GM18951 (cell line): ENCODE results near the gene CEP85.
A peak's percentile ranks its signal among the peaks of the same experiment; 100 is the strongest.

Source experiments
- POLR2A ChIP-seq: IDR thresholded peaks from 4 replicates; pipeline ENCODE4 v1.6.1; 2011; ENCODE audit warnings: mild to moderate bottlenecking; ENCODE audit not compliant: insufficient read length, insufficient read depth; ENCODE audit errors: extremely low read depth
- in situ Hi-C: fragments of 300-500 bp; cut with MboI; formaldehyde crosslinking; loops from one replicate; pipeline ENCODE4 v1.12.0; 2022; ENCODE audit warnings: low sequenced_read_pairs, mixed read lengths, inconsistent platforms; ENCODE audit not compliant: unreplicated experiment

Gene CEP85

DNA sequence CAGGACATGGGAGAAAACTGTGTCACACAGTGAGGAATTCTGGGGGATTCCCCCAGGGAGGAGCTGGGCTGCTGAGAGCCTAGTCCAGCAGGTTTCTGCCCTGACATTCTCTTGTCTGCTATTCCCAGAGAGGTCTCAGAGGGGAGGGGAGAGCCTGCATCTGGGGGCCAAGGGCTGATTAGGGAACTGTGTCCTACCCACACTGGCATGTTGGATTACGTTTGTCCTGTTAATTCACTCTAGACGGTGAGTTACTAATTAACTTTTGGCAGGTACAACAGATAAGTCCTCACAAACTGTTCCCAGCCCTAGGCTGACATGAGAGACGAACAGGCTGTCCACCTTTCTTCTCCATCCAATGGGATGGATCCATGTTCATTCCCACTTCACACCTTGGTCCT lies 43.3 kb downstream of the CEP85 start:
- TF ChIP-seq POLR2A: no peak
- in situ Hi-C loops: no loop called here

- in situ Hi-C loops: no loop called here
- TF ChIP-seq POLR2A: no peak
Measured at GRCh38 chr1:26277719-26278118, 43.7 kb downstream of the CEP85 start.

GRCh38 chr1:26278303-26278702 lies 44.3 kb downstream of the CEP85 start:
- TF ChIP-seq POLR2A: no peak
- in situ Hi-C loops: no loop called here

GRCh38 chr1:26278724-26279455 lies 44.9 kb downstream of the CEP85 start:
- in situ Hi-C loops: no loop called here
- TF ChIP-seq POLR2A: no peak

GRCh38 chr1:26279456-26280332 lies 45.7 kb downstream of the CEP85 start, which contains the start of gene SH3BGRL3:
Gene SH3BGRL3, plus strand, starts transcription at chr1:26280086. Its CDS starts 70 bp downstream, at chr1:26280156.
- in situ Hi-C loops: no loop called here
- peak; percentile 92 for TF ChIP-seq POLR2A

- TF ChIP-seq POLR2A: no peak
- in situ Hi-C loops: no loop called here
Measured at GRCh38 chr1:26280333-26281042, 46.5 kb downstream of the CEP85 start.

DNA sequence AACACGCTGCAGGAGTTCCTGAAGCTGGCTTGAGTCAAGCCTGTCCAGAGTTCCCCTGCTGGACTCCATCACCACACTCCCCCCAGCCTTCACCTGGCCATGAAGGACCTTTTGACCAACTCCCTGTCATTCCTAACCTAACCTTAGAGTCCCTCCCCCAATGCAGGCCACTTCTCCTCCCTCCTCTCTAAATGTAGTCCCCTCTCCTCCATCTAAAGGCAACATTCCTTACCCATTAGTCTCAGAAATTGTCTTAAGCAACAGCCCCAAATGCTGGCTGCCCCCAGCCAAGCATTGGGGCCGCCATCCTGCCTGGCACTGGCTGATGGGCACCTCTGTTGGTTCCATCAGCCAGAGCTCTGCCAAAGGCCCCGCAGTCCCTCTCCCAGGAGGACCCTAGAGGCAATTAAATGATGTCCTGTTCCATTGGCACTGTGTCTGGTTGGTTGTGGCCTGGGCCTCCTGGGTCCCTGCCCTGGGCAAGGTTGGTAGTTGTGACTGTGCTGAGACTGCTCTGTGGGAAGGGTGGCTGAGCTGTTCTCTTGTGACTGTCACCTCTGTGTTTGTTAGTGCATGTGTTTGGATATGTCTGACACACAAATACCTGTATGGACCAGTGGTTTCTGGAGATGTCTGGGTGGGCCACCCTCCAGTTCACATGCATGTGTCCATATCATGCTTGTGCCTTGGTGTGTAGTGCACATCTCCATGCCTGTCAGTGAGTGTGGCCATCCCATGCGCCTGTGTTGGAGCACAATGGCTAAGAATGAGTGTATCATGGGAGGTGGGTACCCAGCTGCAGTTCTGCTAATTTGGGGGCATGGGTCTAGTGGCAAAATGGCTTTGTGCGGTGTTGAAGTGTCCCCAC lies 47.3 kb downstream of the CEP85 start:
- in situ Hi-C loops: no loop called here

GRCh38 chr1:26281971-26282370 lies 48.0 kb downstream of the CEP85 start:
- in situ Hi-C loops: no loop called here
- no peak for TF ChIP-seq POLR2A

More for the DNA sequence above, 47.3 kb downstream of the CEP85 start:
- peak; percentile 19 for TF ChIP-seq POLR2A

DNA sequence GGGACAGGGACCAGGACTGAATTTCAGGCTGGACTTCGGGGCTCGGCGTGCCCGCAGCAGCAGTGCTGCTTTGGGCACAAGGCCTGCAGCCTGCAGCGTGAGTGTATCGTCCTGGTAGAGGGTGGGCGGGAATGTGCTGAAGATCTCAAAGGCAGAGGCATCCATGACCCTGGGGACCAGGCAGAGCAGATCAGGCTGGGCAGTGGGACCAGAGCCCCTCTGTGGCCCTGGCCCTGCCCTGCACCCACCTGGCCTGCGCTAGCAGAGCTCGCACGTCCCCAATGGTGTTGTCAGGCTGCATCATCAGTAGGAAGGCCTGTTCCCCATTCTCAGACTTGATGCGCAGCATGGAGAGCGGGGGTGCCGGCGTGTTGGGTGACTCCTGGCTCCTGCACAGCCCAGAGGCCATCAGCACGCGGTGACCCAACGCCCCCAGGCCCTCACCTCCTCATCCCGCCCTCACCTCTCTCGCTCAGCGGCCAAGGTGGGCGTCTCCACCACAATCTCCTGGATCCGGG lies 48.5 kb downstream of the CEP85 start:
- peak; percentile 11 for TF ChIP-seq POLR2A
- in situ Hi-C loops: no loop called here

DNA sequence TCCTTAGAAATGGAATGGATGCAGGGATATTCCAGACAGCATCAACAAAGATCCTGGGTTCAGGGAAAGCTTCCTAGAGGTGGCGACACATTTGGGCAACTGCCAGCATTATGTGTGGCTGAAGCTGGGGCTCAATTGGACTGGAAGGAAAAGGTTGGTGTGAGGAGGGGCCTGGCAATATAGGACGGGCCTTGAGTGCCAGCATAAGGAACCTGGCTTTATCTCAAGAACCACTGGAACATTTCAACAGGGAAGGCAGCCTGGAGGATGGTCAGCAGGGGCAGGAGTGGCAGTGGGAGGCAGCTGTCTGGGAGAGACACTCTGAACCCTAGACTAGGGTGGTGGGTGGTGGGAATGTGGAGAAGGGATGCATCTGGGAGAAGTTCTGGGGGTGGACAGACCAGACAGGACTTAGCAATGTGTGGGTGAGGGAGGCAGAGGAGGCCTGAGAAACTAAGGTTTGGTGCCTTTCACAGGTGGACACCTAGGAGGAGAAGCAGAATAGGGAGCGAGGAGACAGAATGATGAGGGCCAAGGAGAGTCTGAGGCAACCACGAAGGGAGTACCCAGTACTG lies 49.4 kb downstream of the CEP85 start:
- in situ Hi-C loops: no loop called here
- TF ChIP-seq POLR2A: peak; percentile 15

- no peak for TF ChIP-seq POLR2A
- in situ Hi-C loops: no loop called here
Measured at GRCh38 chr1:26283871-26284596, 50.0 kb downstream of the CEP85 start.
